Measurements from ENCODE around the gene ZNF70.

Gene ZNF70

DNA sequence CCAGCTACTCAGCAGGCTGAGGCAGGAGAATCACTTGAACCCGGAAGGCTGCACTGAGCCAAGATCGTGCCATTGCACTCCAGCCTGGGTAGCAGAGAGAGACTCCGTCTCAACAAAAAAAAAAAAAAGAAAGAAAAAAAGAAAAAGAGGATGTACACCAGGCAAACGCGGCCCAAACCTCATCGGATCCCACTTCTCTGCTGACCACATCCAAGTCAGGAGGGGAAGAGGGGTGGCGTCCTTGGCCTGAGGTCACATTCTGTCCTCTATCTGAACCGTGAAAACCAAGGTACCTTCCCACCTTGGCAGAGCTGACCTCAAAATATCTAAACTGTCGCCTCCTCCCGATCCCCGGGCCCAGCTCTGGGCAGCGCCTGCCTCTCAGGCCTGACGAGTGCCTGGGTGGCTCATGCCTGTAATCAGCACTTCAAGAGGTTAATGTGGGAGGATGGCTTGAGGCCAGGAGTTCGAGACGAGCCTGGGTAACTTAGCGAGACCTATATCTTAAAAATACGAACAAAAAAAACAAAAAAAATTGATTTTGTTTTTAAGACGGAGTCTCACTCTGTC, 35.0 kb downstream of the ZNF70 start:
- no peak for DNase-seq

- DNase-seq: no peak
Measured at GRCh38 chr22:23714596-23715578, 36.0 kb downstream of the ZNF70 start.

DNA sequence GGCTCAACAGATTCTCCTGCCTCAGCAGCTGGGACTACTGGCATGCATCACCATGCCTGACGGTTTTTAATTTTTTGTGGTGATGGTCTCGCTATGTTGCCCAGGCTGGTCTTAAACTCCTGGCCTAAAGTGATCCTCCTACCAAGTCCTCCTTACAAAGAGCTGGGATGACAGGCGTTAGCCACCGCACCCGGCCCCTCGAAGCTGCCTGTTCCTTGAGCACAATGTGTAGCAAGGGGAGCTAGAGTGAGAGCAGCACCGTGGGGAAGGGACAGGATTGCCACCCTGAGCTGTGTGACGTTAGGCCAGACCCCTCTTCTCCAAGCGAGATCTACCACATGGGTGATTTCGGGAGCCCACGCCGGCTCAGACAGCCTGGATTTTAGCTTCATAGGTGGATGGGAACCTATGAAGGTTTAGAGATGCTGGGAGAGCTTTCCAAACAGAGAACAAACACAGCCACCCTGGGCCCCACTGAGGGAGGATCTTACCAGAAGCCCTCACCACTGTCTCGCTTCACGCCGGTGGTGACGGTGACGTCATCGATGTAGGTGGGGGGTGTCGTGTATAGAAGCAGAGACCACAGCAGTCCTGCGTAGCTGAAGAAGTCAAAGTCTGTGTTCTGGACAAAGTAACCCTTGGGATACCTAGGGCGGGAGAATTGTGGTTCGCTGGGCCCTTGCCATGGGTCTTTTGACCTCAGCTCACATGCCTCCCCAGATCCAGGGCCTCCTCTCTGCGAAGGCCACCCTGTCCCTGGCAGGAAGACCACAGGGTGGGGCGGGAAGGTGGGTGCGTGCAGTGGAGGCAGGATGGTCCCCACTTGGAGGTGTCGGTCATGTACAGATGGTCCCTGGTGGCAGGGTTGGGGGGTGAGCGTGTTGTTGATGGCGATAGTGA, 37.0 kb downstream of the ZNF70 start:
- no peak for DNase-seq

DNA sequence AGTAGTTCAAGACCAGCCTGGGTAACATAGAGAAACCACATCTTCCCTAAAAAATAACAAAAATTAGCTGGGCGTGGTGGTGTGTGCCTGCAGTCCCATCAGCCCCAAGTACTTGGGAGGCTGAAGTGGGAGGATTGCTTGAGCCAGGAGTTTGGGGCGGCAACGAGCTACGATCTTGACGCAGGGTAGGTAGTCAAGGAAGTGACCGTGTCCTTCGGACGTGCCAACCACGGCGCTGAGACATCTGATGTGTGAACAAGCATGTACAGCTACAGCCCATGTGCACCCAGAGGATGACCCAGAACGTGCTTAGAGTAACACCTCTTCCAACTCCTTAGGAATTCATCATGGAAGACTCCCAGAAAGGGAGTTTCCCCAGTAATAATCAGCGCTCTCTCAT, 38.7 kb downstream of the ZNF70 start:
- DNase-seq: no peak

DNA sequence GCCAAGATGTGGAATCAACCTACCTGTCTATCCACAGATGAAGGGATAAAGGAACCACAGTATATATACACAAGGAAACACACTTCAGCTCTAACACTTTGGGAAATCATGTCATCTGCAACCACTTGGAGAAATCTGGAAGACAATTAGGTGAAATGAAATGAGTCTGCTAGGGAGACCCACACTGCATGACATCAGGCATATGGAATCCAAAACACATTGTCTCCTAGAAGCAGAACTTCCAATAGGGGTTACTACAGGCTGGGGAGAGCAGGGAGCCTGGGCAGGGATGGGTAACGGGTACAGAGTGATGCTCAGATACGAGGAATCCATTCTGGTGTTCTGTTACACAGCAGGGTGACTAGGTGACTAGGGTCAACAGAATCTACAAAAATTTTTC, 41.8 kb downstream of the ZNF70 start:
- DNase-seq: peak; percentile 46

DNA sequence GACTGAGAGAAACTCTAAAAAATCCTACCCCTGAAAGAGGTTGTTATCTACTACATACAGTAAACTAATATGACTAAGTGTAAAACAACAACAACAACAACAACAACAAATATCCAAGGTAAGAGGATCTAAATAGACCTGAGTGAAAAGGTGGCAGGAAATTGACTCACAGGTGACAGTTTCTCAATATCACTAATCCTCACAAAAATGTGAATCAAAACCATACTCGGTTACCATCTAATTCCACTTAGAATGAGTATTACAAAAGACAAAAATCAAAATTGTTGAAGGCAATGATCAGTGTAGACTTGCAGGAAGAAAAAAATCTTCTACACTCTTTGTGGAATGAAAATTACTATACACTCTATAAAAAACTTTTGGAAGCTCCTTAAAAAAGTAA, 42.6 kb downstream of the ZNF70 start:
- no peak for DNase-seq

- DNase-seq: no peak
Measured at GRCh38 chr22:23705358-23705757, 45.6 kb downstream of the ZNF70 start.

GRCh38 chr22:23704829-23705228, 46.1 kb downstream of the ZNF70 start:
- no peak for DNase-seq

DNA sequence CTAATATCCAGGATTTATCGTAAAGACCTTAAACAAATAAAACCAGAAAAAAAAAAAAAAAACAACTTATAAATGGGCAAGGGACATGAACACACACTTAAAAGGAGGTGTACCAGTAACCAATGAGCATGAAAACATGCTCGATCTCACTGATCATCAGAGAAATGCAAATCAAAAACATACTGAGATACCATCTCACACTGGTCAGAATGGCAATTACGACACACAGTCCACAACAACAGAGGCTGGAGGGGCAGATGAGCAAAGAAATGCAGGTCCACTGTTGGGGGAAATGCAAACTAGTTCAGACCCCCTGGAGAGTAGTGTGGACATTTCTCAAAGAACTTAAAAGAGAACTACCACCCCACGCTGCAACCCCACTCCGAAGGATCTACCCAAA, 46.9 kb downstream of the ZNF70 start:
- DNase-seq: no peak

DNA sequence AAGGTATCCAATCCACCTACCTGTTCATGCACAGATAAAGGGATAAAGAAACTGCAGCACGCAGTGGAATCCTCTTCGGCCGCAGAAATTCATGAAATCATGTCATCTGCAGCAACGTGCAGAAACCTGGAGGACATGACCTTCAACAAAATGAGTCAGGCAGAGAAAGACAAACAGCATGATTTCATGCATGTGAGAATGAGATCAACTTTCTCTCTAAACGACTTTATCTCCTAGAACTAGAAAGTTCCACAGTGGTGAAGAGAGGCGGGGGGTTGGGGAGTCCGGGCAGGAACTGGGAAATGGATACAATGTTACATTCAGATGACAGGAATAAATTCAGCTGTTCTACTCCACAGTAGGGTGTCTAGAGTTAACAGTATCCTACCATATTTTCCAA, 50.2 kb downstream of the ZNF70 start:
- no peak for DNase-seq

DNA sequence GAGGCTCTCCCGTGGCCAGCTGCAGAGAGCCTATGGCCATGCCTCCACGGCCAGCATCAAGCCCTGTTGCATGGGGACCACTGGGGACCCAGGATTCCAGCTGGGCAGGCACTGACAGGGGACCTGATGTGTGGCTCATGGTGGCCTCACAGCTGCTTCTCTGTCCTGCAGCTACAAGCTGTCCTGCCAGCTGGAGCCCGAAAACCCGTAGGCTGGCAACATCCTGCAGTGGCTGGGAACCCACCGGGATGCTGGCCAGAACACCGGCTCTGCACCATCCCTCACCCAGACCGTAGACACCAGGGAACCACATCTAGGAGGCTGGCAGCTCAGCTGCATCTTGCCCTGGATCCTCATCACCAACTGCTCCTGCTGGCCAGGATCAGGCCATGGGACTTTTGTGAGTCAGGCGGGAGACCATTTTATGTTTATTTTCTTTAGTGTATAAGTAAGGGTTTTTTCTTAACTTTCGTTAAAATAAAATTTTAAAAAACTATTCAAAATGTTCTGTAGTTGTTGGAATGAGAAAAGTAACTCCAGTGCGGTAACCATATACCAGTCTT, 52.2 kb downstream of the ZNF70 start:
- DNase-seq: no peak

DNA sequence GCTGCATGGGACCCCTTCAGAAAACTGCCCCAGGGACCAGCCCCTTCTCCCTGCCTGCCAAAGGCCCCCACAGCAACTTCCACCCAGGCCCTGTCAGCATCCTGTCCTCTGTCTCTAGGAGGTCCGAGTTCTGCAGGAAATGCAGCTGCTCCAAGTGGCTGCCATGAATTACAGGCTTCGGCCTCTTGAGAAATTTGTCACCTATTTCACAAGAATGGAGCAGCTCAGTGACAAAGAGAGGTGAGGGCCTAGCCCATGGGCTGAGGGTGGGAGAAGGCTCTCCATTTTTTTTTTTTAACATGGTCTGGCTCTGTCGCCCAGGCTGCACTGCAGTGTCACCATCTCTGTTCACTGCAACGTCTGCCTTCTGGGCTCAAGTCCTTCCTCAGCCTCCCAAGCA, 52.8 kb downstream of the ZNF70 start:
- no peak for DNase-seq

- DNase-seq: no peak
Measured at GRCh38 chr22:23697031-23697970, 53.6 kb downstream of the ZNF70 start.

- DNase-seq: peak; percentile 8
Measured at GRCh38 chr22:23696326-23696851, 54.5 kb downstream of the ZNF70 start.

DNA sequence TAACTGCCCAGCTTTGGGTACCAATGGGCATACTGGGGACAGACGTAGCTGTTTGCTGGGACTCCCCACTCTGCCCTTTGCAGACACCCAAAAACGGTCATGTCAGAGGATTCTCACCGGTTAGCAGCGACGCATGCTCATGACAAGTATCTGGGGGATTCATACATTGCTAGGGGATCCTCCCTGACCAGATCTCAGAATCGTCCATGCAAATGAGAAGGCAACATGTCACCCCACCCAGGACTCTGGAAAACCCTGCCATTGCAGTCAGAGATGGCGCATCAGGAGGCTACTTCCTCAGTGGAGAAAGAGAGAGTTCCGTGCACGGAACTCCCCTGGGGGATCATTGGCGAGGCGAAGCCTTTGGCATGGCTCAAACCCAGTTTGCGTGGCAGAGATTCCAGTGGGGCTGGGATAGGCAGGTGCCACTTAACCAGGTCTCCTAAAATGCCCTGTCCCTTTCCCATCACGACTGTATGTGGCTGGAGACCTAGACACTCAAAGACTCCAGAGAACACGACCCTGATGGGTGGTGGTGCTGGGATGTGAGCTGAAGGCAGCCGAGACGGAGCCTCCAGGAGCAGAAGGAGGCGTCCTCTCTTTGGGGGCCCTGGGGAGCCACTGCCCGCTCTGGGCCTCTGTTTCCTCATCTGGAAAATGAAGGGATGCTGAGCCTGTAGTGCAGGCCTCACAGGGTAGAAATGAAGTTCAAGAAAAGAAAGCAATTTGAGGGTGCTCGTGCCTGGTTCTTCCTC, 55.2 kb downstream of the ZNF70 start:
- DNase-seq: no peak

DNA sequence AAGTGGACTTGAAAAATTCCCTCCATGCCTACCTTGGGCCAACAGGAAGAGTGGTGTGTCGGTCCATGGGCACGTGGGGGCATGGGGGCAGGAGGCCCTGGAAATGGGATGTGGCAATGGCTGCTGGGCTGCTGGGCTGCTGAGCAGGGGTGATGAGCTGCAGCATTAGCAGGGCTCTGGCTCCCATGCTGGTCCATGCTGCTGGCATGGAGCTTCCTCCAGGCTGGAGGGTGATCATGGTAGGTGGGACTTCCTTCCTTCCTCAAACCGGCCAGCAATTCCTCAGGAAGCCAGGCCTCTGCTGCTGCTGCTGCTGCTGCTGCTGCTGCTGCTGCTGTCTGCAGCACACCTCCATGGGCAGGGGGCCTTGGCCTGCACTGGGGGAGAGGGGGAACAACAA, 55.8 kb downstream of the ZNF70 start:
- DNase-seq: no peak

- DNase-seq: no peak
Measured at GRCh38 chr22:23693979-23694680, 56.8 kb downstream of the ZNF70 start.

- DNase-seq: no peak
Measured at GRCh38 chr22:23692598-23693291, 58.2 kb downstream of the ZNF70 start.

DNA sequence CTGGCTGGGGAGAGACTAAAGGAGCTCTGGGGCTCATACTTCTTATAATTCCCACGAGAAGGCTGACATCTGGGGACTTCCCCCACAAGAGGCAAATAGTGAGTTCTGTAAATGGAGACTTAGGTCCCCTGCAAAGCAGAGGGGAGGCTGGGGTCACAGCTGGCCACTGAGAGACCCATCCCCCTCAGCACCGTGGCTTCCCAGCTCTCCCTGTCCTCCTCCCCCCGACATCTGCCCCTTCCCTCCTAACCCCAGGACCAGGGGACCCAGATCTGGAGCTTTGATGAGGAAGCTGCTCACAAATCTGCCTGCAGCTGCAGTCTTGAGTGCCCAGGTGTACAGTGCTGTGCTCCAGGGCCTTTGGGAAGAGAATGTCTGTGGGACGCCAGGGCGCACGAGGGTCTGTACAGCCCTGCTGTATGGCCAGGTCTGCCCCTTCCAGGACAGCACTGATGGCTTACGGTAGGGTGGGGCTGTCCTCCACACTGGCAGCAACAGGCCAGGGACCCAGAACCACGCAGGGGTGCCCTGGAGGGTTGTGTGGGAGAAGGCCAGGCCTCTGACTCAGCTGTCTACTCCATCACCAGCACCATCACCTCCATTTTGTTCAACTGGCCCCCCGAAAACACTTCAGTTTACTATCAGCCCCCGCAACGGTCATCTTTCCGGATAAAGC, 59.0 kb downstream of the ZNF70 start:
- no peak for DNase-seq
